Activated CD8-positive, alpha-beta memory T cell treated with anti-CD3 and anti-CD28 coated beads for 48 hours (primary cell): Measurements from ENCODE around the gene PHACTR3.
"Not testable (repeated sequence)": the region's sequence is repeated elsewhere in the genome, so short reads cannot be mapped to it uniquely, and the experiment has no call there.

Experiments
- DNase-seq, 3 experiments: peaks; one replicate each; pipeline ENCODE4 v3.0.0-alpha.2; 2020; ENCODE audit warnings: low read depth in 2 of 3, low spot score in 2 of 3

The PHACTR3 gene

DNA sequence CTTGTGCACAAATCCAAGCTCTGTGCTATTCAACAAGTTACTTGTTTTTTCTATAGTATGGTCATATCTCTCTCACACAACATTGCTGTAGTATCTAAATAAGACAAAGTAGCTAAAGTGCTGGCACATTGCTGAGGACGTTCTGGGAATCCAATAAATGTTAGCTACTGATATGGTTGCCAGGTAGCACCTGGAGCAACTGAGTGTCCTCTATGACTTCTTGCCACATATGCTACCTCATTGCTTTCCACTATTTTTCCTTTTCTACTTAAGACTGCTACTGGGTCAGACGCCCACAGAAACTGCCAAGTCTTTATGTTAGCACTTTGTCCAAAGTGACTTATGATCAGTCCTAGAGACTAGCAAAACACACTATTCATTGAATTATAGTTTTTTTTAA is 243.8 kb downstream of the PHACTR3 start:
- no peak for DNase-seq

DNA sequence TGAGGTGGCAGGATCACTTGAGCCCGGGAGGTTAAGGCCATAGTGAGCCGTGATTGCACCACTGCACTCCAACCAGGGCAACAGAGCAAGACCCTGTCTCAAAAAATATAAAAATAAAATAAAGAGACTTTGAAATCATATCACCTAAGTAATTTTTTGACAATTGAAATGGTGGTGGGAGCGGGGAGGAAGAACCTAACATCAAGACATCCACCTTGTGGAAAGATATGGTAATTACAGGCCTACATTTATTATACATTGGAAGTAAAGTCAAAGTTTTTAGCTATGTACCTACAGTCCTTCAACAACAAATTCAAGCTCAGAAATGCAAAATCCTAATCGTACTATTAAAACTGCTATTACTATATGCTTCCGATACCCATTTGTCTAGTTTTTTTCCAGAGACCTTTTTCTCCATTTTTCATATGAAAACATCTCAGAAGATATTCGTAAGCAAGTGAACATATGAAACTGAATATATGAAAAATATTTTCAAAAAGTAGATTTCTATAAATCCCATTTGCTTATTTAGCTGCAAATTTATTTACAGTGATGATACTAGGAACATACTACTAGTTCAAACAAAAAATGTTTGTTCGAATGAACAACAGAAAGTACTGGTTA is 245.8 kb downstream of the PHACTR3 start:
- DNase-seq: no peak

DNA sequence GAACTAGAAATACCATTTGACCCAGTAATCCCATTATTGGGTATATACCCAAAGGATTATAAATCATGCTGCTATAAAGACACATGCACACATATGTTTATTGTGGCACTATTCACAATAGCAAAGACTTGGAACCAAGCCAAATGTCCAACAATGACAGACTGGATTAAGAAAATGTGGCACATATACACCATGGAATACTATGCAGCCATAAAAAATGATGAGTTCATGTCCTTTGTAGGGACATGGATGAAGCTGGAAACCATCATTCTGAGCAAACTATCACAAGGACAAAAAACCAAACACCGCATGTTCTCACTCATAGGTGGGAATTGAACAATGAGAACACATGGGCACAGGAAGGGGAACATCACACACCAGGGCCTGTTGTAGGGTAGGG is 252.2 kb downstream of the PHACTR3 start:
- DNase-seq: not testable (repeated sequence)

DNA sequence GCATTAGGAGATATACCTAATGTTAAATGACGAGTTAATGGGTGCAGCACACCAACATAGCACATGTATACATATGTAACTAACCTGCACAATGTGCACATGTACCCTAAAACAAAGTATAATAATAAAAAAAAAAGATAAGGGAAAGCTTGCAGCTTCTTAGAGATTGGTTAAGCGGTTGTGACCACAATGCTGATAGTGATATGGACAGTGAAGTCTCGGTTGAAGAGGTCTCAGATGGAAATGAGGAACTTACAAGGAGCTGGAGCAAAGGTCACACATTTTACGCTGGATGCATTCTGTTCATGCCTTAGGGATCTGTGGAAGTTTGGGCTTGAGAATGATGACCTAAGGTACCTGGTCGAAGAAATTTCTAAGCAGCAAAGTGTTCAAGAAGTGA is 252.6 kb downstream of the PHACTR3 start:
- not testable (repeated sequence) for DNase-seq

DNA sequence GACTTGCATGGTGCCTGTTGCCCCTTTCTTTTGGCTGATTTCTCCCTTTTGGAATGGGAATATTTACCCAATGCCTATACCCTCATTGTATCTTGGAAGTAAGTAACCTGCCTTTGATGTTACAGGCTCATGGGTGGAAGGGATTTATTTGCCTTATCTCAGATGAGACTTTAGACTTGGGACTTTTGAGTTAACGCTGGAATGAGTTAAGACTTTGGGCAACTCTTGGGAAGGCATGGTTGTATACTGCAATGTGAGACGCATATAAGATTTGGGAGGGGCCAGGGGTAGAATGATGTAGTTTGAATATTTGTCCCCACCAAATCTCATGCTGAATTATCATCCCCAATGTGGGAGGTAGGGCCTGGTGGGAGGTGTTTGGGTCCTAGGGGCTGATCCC is 253.6 kb downstream of the PHACTR3 start:
- no peak for DNase-seq

DNA sequence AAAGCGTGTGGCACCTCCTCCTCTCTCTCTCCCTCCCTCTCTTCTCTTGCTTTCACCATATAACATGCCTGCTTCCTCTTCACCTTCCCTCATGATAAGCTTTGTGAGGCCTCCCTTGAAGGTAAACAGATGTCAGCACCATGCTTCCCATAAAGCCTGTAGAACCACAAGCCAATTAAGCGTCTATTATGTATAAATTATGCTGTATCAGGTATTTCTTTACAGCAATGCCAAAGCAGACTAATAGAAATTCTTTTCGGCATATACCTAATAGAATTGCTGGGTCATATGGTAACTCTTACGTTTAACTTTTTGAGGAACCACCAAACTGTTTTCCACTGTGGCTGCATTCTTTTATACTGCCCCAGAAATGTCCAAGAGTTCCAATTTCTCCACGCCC is 254.1 kb downstream of the PHACTR3 start:
- DNase-seq: no peak

DNA sequence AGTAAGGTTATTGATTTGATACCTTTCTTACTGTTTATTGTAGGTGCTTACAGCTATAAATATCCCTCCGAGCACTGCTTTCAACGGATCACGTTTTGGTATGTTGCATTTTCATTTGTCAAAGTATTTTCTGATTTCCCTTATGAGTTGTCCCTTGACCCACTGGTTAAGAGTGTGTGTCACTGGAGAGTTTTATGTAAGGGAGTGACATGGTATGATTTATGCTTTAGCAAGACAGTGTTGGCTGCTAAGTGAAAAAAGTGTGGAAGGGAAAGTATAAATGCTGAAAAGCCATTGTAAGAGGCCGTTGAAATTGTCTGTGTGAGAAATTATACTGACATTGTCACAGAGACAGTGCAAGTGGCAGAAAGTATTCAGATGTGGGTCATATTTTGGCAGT is 257.1 kb downstream of the PHACTR3 start:
- no peak for DNase-seq

DNA sequence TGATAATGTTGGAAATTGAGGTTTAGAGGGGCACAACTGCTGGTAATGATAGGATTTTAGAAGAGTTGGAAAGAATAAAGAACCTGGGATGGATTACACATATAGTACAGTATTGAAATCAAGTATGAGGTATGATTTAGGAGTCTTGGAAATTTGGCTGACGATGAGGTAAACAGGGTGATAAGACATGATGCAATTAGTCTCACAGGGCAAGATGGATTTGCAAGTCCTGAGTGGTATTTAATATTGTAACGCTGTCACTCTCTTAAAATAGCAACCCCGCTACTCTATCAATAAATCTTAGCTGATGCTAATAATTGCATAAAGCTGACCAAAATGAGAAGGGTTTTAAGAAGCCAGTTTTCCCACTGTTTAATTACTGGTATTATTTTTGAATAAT is 258.7 kb downstream of the PHACTR3 start:
- no peak for DNase-seq

DNA sequence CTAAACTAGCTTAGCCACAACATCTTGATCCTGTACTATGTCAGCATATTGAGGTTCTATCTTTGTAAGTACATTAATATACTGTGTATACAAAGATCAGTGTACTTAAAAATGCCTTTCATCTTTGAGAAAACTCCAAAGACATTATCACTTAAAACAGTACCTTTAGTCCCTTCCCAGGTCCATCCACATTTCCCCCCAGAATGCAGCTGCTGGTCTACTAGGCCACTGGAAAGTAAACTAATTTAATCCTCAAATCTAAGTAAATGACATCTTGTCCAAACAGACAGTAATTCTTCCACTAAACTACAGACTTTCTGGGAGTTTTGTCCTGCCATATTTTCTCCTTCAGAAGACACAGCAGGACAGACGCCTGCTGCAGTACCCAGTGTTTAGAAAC is 260.4 kb downstream of the PHACTR3 start:
- DNase-seq: no peak

DNA sequence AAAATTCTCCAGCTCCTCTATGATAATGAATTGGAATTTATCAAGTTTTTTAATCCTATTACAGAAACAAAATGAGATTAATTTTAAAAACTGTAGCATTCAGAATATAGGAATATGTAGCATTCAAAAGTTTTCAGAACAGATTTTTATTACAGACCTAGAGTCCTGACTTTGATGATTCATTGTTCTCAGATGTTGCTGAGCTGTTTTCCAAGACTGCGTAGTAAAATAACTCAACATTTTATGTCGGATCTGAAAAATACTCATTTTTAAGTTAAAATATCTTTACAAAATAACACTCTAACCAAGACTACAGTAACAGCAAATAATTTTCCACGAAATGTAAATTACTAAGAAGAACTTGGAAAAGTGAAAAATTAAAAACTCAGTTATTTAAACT is 262.0 kb downstream of the PHACTR3 start:
- DNase-seq: no peak

DNA sequence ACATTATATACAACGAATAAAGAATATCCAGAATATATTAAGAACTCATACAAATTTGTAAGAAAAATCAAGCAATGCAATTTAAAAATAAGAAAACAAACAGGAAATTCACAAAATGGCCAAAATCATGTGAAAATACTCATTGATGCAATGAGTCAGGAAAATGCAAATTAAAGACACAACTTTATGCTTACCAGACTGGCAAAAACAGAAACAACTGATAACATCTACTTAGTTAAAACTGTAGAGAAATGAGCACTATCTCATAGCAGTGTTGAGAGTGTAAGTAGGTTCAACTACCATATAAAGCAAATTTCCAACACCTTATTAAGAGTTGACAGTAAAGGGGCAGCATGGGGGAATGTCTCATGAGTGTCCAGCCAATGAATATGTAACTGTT is 266.8 kb downstream of the PHACTR3 start:
- no peak for DNase-seq

DNA sequence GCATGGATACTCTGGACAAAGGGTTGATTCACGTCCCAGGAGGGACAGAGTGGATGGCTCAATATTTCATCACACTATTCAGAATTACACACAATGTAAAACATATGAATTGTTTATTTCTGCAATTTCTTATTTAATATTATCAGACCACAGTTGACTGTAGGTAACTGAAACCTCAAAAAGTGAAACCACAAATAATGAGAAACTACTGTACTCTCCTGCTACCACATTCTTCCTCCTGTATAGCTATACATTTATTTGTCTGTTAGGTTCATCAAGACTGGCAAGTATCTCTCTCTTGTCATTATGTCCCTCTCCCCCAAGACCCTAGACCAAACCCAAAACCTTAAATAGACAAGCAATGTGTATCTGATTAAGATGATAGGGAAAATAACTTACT is 269.1 kb downstream of the PHACTR3 start:
- no peak for DNase-seq

DNA sequence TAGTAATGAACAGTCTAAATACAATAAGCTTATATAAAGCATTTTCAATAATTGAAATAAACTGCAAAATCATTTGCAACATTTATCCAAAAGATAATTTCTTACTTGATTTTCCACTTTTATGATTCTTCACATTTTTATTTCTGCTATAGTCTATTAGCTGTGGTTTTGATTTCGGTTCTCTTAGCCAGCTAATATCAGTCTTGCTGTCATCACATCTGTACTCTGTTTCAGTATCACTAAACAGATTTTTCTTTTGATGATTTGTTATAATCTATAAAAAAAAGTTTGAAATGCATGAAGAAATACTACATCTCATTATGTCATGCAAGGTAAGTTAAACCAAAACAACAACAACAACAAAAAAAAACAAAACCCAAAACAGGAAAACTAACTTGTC is 275.9 kb downstream of the PHACTR3 start:
- DNase-seq: no peak

DNA sequence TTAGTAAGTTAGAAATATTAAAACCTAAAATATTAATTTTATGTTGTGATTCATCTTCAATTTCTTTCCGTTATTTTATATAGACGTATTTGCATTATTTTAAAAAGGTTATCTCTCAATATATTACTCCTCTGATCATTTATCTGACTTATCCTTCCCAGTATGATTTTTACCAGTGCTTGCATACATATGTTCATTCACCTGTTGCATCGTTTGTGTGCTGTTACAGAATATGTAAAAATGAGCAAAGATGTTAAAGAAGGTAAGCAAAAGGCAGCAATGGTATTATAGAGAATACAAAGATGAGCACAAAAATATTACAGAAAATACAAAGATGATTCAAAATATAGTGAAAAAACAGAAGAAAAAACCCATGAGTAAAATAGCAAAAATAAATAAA is 280.2 kb downstream of the PHACTR3 start:
- no peak for DNase-seq

DNA sequence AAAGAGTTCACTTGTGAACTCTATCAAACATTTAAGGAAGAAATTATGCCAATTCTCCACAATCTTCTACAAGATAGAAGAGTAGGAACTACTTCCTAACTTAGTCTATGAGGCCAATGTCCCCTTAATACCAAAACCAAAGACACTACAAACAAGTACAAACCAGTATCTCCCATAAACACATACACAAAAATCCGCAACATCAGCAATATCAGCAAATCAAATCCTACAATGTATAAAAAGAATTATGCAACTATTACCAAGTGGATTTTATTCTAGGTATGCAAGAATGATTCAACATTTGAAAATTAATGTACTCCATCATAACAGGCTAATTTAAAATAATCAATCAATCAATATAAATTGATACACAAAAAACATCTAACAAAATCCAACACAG is 283.7 kb downstream of the PHACTR3 start:
- no peak for DNase-seq

DNA sequence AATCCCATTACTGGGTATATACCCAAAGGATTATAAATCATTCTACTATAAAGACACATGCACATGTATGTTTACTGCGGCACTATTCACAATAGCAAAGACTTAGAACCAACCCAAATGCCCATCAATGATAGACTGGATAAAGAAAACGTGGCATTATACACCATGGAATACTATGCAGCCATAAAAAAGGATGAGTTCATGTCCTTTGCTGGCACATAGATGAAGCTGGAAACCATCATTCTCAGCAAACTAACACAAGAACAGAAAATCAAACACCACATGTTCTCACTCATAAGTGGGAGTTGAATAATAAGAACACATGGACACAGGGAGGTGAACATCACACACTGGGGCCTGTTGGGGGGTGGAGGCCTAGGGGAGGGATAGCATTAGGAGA is 285.7 kb downstream of the PHACTR3 start:
- not testable (repeated sequence) for DNase-seq

DNA sequence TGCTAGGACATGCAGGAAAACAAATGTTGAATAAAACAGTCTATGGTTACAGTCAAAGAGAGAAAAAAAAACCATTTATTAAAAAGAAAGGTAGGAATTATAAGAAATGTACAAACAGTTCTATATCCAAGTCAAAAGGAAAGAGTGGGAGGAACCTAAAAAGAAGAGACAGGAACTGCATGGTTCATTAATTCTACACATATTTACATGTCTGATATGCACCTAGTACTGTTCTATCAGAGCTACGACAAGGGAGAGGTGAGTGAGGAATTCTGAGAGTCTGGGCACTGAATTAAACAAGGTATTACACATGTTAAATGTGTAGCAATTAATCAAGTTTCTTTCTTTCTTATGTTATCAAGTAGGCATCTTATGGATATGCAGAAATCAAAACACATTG is 287.2 kb downstream of the PHACTR3 start:
- DNase-seq: no peak

DNA sequence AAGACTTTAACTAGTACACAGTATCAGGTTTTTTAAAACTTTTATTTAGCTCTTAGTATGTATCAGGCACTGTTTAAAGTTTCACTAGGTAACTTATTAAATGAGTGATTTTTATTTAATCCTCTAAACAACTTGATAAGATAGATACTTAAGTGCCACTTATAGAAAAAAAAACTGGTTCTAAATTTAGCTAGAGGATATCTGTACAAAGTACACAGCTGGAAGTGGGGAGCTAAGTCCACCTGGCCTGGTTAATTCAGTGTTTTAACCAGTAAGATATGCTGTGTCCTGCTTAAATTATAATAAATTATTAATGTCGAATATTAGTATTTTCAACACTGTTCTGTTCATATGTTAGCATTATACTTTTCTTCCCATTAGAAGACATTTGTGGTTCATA is 291.6 kb downstream of the PHACTR3 start:
- no peak for DNase-seq
